Measurements from ENCODE around the gene SEMA4C.

SEMA4C gene

GRCh38 chr2:96847586-96847985 is 22.3 kb downstream of the SEMA4C start:
- H2AK5ac ChIP-seq (ENCODE audit: low read length, severe bottlenecking), result no peak overlapping the region
- H2BK12ac ChIP-seq (ENCODE audit: low read length in 2 of 2), result no peak overlapping the region
- no peaks in the 10 kb centered on the region for H3K4me1 ChIP-seq (ENCODE audit: control insufficient read depth, insufficient read depth, low read depth, low read length)
- H3K9me3 ChIP-seq (ENCODE audit: control insufficient read depth, low read length), result no peaks in the 10 kb centered on the region
- no peak overlapping the region for H2BK5ac ChIP-seq (ENCODE audit: low read depth, low read length, poor library complexity, severe bottlenecking)
- no peak overlapping the region for H4K91ac ChIP-seq (ENCODE audit: low read length)
- H3K9ac ChIP-seq (ENCODE audit: low read length), result no peak overlapping the region
- no peak overlapping the region for H3K4me3 ChIP-seq (ENCODE audit: insufficient read depth in 1 of 2, low read depth in 1 of 2, low read length in 2 of 2)
- no peak overlapping the region for H3K4me2 ChIP-seq (ENCODE audit: low read length, poor library complexity, severe bottlenecking)
- H3K27ac ChIP-seq (ENCODE audit: low read length, poor library complexity, severe bottlenecking), result no peak overlapping the region
- H3K36me3 ChIP-seq (ENCODE audit: control insufficient read depth in 1 of 2, insufficient read depth in 2 of 2, low read depth in 1 of 2, low read length in 2 of 2), result peaks cover 31 to 42% of the 10 kb centered on the region in 2 experiments
- 90% methylated on average over 9 of the region's 10 CpGs for WGBS
- H4K8ac ChIP-seq (ENCODE audit: low read length), result no peak overlapping the region
- H3K27me3 ChIP-seq (ENCODE audit: control insufficient read depth in 1 of 2, insufficient read depth in 1 of 2, low read length in 2 of 2), result no peaks in the 10 kb centered on the region
- H2BK15ac ChIP-seq (ENCODE audit: low read depth, poor library complexity, severe bottlenecking), result no peak overlapping the region
- no peak overlapping the region for H3K4ac ChIP-seq (ENCODE audit: low read depth in 1 of 2, low read length in 2 of 2)
- no peak overlapping the region for H3K14ac ChIP-seq (ENCODE audit: low read length in 2 of 2)
- H2AFZ ChIP-seq (ENCODE audit: low read depth, low read length), result no peak overlapping the region
- H3K79me1 ChIP-seq (replicated peaks; ENCODE audit: low read length, poor library complexity, severe bottlenecking), result peaks cover 6% of the 10 kb centered on the region
- no peak overlapping the region for H2BK120ac ChIP-seq (ENCODE audit: low read depth, low read length)
- H3K18ac ChIP-seq (ENCODE audit: low read depth in 1 of 2, low read length in 2 of 2), result no peak overlapping the region
- no peak for DNase-seq
- no peak overlapping the region for H3K23ac ChIP-seq (ENCODE audit: low read length in 2 of 2)

GRCh38 chr2:96846825-96847224 is 23.1 kb downstream of the SEMA4C start:
- no peaks in the 10 kb centered on the region for H3K4me1 ChIP-seq (ENCODE audit: control insufficient read depth, insufficient read depth, low read depth, low read length)
- H3K36me3 ChIP-seq (ENCODE audit: control insufficient read depth in 1 of 2, insufficient read depth in 2 of 2, low read depth in 1 of 2, low read length in 2 of 2), result peaks cover 29 to 38% of the 10 kb centered on the region in 2 experiments
- no peak overlapping the region for H2BK120ac ChIP-seq (ENCODE audit: low read depth, low read length)
- H3K4me2 ChIP-seq (ENCODE audit: low read length, poor library complexity, severe bottlenecking), result no peak overlapping the region
- no peaks in the 10 kb centered on the region for H3K27me3 ChIP-seq (ENCODE audit: control insufficient read depth in 1 of 2, insufficient read depth in 1 of 2, low read length in 2 of 2)
- WGBS, result 97% methylated on average over 5 of the region's 5 CpGs
- no peak overlapping the region for H3K9ac ChIP-seq (ENCODE audit: low read length)
- H4K8ac ChIP-seq (ENCODE audit: low read length), result no peak overlapping the region
- H3K14ac ChIP-seq (ENCODE audit: low read length in 2 of 2), result no peak overlapping the region
- no peak overlapping the region for H3K4ac ChIP-seq (ENCODE audit: low read depth in 1 of 2, low read length in 2 of 2)
- H3K4me3 ChIP-seq (ENCODE audit: insufficient read depth in 1 of 2, low read depth in 1 of 2, low read length in 2 of 2), result no peak overlapping the region
- no peak overlapping the region for H2AFZ ChIP-seq (ENCODE audit: low read depth, low read length)
- H3K27ac ChIP-seq (ENCODE audit: low read length, poor library complexity, severe bottlenecking), result no peak overlapping the region
- no peaks in the 10 kb centered on the region for H3K9me3 ChIP-seq (ENCODE audit: control insufficient read depth, low read length)
- no peak overlapping the region for H3K23ac ChIP-seq (ENCODE audit: low read length in 2 of 2)
- H2BK12ac ChIP-seq (ENCODE audit: low read length in 2 of 2), result no peak overlapping the region
- DNase-seq, result no peak
- no peak overlapping the region for H4K91ac ChIP-seq (ENCODE audit: low read length)
- no peak overlapping the region for H3K18ac ChIP-seq (ENCODE audit: low read depth in 1 of 2, low read length in 2 of 2)
- H3K79me1 ChIP-seq (replicated peaks; ENCODE audit: low read length, poor library complexity, severe bottlenecking), result peaks cover 6% of the 10 kb centered on the region
- no peak overlapping the region for H2AK5ac ChIP-seq (ENCODE audit: low read length, severe bottlenecking)
- no peak overlapping the region for H2BK5ac ChIP-seq (ENCODE audit: low read depth, low read length, poor library complexity, severe bottlenecking)
- no peak overlapping the region for H2BK15ac ChIP-seq (ENCODE audit: low read depth, poor library complexity, severe bottlenecking)

- Histone ChIP-seq H2BK5ac (ENCODE audit: low read depth, low read length, poor library complexity, severe bottlenecking) (no peak overlapping the region), H3K4me1 (ENCODE audit: control insufficient read depth, insufficient read depth, low read depth, low read length) (no peaks in the 10 kb centered on the region), H3K18ac (ENCODE audit: low read depth in 1 of 2, low read length in 2 of 2) (no peak overlapping the region), H3K4ac (ENCODE audit: low read depth in 1 of 2, low read length in 2 of 2) (no peak overlapping the region), H3K4me2 (ENCODE audit: low read length, poor library complexity, severe bottlenecking) (no peak overlapping the region), H2BK120ac (ENCODE audit: low read depth, low read length) (no peak overlapping the region), H2AK5ac (ENCODE audit: low read length, severe bottlenecking) (no peak overlapping the region), H3K4me3 (ENCODE audit: insufficient read depth in 1 of 2, low read depth in 1 of 2, low read length in 2 of 2) (no peak overlapping the region), H2BK15ac (ENCODE audit: low read depth, poor library complexity, severe bottlenecking) (no peak overlapping the region), H3K27ac (ENCODE audit: low read length, poor library complexity, severe bottlenecking) (no peak overlapping the region), H4K91ac (ENCODE audit: low read length) (no peak overlapping the region), H3K36me3 (ENCODE audit: control insufficient read depth in 1 of 2, insufficient read depth in 2 of 2, low read depth in 1 of 2, low read length in 2 of 2) (peaks cover 29 to 35% of the 10 kb centered on the region in 2 experiments), H4K8ac (ENCODE audit: low read length) (no peak overlapping the region), H2BK12ac (ENCODE audit: low read length in 2 of 2) (no peak overlapping the region), H3K9ac (ENCODE audit: low read length) (no peak overlapping the region), H3K27me3 (ENCODE audit: control insufficient read depth in 1 of 2, insufficient read depth in 1 of 2, low read length in 2 of 2) (no peaks in the 10 kb centered on the region), H2AFZ (ENCODE audit: low read depth, low read length) (no peak overlapping the region), H3K23ac (ENCODE audit: low read length in 2 of 2) (no peak overlapping the region), H3K9me3 (ENCODE audit: control insufficient read depth, low read length) (no peaks in the 10 kb centered on the region), H3K79me1 (replicated peaks; ENCODE audit: low read length, poor library complexity, severe bottlenecking) (peaks cover 1% of the 10 kb centered on the region), H3K14ac (ENCODE audit: low read length in 2 of 2) (no peak overlapping the region)
- WGBS, result 96% methylated on average over 17 of the region's 17 CpGs
- no peak for DNase-seq
Observed at GRCh38 chr2:96844405-96844808, 25.5 kb downstream of the SEMA4C start.

- no peak within 1 kb of the TSS for H2BK5ac ChIP-seq (ENCODE audit: low read depth, low read length, poor library complexity, severe bottlenecking)
- DNase-seq, result no peak
Observed at GRCh38 chr2:96843538-96844268, 26.2 kb downstream of the SEMA4C start, which contains the start of gene ANKRD23. TSS of gene ANKRD23 (minus strand) at chr2:96844021. CDS start at chr2:96843992, 29 bp downstream.

More at GRCh38 chr2:96843538-96844268, 26.2 kb downstream of the SEMA4C start, which contains the start of gene ANKRD23:
- no peak within 1 kb of the TSS for H2BK12ac ChIP-seq (ENCODE audit: low read length in 2 of 2)
- no peak within 1 kb of the TSS for H3K27ac ChIP-seq (ENCODE audit: low read length, poor library complexity, severe bottlenecking)
- no peak within 1 kb of the TSS for H2BK120ac ChIP-seq (ENCODE audit: low read depth, low read length)
- H3K79me1 ChIP-seq (replicated peaks; ENCODE audit: low read length, poor library complexity, severe bottlenecking), result peaks cover 1% of the 10 kb centered on the region
- H2AK5ac ChIP-seq (ENCODE audit: low read length, severe bottlenecking), result no peak within 1 kb of the TSS
- WGBS, result 95% methylated on average over 10 of the region's 14 CpGs
- no peak within 1 kb of the TSS for H4K8ac ChIP-seq (ENCODE audit: low read length)
- H3K23ac ChIP-seq (ENCODE audit: low read length in 2 of 2), result no peak within 1 kb of the TSS
- H2AFZ ChIP-seq (ENCODE audit: low read depth, low read length), result no peak within 1 kb of the TSS
- no peaks in the 10 kb centered on the region for H3K27me3 ChIP-seq (ENCODE audit: control insufficient read depth in 1 of 2, insufficient read depth in 1 of 2, low read length in 2 of 2)
- H3K9me3 ChIP-seq (ENCODE audit: control insufficient read depth, low read length), result no peaks in the 10 kb centered on the region
- no peaks in the 10 kb centered on the region for H3K4me1 ChIP-seq (ENCODE audit: control insufficient read depth, insufficient read depth, low read depth, low read length)
- no peak within 1 kb of the TSS for H3K4me3 ChIP-seq (ENCODE audit: insufficient read depth in 1 of 2, low read depth in 1 of 2, low read length in 2 of 2)
- H3K9ac ChIP-seq (ENCODE audit: low read length), result no peak within 1 kb of the TSS
- H3K36me3 ChIP-seq (ENCODE audit: control insufficient read depth in 1 of 2, insufficient read depth in 2 of 2, low read depth in 1 of 2, low read length in 2 of 2), result peaks cover 26 to 42% of the 10 kb centered on the region in 2 experiments
- no peak within 1 kb of the TSS for H3K4ac ChIP-seq (ENCODE audit: low read depth in 1 of 2, low read length in 2 of 2)
- no peak within 1 kb of the TSS for H2BK15ac ChIP-seq (ENCODE audit: low read depth, poor library complexity, severe bottlenecking)
- H3K18ac ChIP-seq (ENCODE audit: low read depth in 1 of 2, low read length in 2 of 2), result no peak within 1 kb of the TSS
- no peak within 1 kb of the TSS for H3K4me2 ChIP-seq (ENCODE audit: low read length, poor library complexity, severe bottlenecking)
- no peak within 1 kb of the TSS for H4K91ac ChIP-seq (ENCODE audit: low read length)
- H3K14ac ChIP-seq (ENCODE audit: low read length in 2 of 2), result no peak within 1 kb of the TSS
